Measurements from ENCODE around the gene ACSL6.

The ACSL6 gene

DNA sequence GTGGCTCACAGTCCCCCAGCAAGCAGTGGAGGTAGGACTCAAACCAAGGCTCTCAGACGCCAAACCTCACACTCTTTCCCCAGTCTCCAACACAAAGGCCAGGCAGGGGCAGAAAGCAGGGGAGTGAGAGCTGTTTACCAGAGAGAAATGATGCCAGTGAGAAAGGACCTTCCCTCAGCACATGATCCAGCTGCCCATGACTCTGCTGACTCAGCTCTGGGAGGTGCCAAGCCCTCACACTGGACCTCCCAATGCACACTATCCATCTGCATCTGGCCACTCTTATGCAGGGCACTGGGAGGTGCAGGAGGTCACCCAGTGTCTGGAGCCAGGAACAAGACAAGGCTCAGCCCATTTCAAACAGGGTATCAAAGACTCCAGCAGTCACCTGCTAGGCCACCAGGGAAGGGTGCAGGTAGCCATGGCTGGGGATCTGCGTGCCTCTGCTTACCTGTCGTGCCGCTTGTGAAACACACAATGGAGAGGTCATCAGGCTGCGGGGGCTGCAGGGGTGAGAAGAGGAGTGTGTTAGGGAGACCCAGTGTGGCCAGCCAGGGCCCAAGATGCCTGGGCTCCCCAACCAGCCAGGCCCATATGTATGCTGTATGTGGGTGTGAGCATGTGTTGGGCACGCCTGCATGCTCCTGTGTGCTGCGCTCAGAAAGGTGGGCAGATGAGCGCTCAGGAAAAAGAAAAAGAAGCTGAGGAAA, 26.3 kb downstream of the ACSL6 start:
- no peak for DNase-seq (ENCODE audit: low read depth, low spot score)
- POLR2A ChIA-PET = no interaction called here
- CTCF ChIA-PET = no interaction called here
- TF ChIP-seq, protein P1, sequence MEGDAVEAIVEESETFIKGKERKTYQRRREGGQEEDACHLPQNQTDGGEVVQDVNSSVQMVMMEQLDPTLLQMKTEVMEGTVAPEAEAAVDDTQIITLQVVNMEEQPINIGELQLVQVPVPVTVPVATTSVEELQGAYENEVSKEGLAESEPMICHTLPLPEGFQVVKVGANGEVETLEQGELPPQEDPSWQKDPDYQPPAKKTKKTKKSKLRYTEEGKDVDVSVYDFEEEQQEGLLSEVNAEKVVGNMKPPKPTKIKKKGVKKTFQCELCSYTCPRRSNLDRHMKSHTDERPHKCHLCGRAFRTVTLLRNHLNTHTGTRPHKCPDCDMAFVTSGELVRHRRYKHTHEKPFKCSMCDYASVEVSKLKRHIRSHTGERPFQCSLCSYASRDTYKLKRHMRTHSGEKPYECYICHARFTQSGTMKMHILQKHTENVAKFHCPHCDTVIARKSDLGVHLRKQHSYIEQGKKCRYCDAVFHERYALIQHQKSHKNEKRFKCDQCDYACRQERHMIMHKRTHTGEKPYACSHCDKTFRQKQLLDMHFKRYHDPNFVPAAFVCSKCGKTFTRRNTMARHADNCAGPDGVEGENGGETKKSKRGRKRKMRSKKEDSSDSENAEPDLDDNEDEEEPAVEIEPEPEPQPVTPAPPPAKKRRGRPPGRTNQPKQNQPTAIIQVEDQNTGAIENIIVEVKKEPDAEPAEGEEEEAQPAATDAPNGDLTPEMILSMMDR (IDR thresholded peaks at IDR 0.05; ENCODE audit: insufficient read depth, low read length, missing control alignments) = no peak
- H3K4me3 ChIP-seq (ENCODE audit: low read depth, low read length) = no peak overlapping the region

DNA sequence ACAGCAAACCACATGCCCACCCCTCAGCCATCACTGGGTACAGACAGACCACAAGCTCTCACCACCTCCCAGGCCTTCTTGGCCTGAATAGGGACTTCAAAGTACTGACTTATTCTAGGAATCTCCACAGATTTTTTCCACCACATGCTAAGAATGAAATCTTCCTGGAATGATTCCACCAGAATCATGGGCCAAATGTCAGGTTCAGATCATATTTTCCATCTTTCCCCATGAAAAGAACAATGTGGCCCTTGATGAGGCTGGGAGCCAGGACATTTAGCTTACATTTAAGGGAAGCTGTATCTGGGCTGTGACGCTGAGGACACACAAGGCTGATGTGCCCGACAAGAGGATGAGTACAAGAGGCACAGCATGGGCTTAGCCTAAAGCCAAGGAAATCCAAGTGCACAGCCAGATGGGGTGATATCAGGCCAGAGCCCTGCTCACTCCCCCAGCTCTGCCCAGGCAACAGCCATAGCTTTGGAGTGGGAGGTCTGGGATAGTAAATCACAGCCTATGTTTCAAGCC, 28.1 kb downstream of the ACSL6 start:
- TF ChIP-seq, protein P1 (IDR thresholded peaks at IDR 0.05; ENCODE audit: insufficient read depth, low read length, missing control alignments) = no peak
- POLR2A ChIA-PET = no interaction called here
- no peak for DNase-seq (ENCODE audit: low read depth, low spot score)
- CTCF ChIA-PET = interaction anchor here (1.9 kb wide), 1 partner anchor 24 kb away, joined by 4 read pairs; no protein-coding TSS in a partner anchor
- no peak overlapping the region for H3K4me3 ChIP-seq (ENCODE audit: low read depth, low read length)

DNA sequence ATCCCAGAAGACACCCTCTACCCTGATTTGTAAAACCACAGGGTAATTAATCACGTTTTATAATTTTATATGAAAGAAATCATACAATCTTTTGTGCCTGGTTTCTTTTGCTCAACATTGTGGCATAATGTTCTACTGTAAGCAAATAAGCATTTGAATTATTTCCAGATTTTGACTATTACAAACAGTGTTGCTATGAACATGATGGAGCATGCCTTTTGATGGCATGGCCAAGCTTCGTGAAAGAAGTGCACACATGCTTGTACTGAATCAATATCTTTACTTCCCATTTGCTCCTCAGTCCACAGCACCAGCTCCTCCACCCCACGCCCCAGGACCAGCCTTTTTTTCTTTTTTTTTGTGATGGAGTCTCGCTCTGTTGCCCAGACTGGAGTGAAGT, 29.9 kb downstream of the ACSL6 start:
- DNase-seq (ENCODE audit: low read depth, low spot score) = no peak
- H3K4me3 ChIP-seq (ENCODE audit: low read depth, low read length) = no peak overlapping the region
- POLR2A ChIA-PET = no interaction called here
- CTCF ChIA-PET = interaction anchor here (1.9 kb wide), 1 partner anchor 26 kb away, joined by 4 read pairs; no protein-coding TSS in a partner anchor
- TF ChIP-seq, protein P1 (IDR thresholded peaks at IDR 0.05; ENCODE audit: insufficient read depth, low read length, missing control alignments) = no peak

DNA sequence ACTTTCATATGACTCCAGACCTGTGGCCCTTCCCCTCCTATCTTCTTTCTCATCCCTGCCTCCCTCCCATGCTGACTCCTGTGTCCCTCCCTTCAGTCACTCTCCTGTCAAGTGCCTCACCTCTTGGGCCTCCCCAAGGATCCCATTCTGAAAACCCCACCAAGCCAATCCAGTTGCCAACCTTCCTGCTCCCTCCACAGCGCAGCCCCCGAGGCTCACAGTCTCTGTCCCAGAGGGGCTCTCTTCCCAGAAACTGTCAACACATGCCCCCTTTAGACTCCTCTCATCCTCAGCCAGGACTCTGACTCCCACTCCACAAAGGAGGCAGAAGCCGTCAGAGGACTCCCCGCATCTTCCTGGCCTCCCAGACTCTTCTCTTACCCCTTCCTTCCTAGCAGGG, 30.8 kb downstream of the ACSL6 start:
- CTCF ChIA-PET = no interaction called here
- DNase-seq (ENCODE audit: low read depth, low spot score) = no peak
- TF ChIP-seq, protein P1 (IDR thresholded peaks at IDR 0.05; ENCODE audit: insufficient read depth, low read length, missing control alignments) = no peak
- H3K4me3 ChIP-seq (ENCODE audit: low read depth, low read length) = no peak overlapping the region
- POLR2A ChIA-PET = no interaction called here

DNA sequence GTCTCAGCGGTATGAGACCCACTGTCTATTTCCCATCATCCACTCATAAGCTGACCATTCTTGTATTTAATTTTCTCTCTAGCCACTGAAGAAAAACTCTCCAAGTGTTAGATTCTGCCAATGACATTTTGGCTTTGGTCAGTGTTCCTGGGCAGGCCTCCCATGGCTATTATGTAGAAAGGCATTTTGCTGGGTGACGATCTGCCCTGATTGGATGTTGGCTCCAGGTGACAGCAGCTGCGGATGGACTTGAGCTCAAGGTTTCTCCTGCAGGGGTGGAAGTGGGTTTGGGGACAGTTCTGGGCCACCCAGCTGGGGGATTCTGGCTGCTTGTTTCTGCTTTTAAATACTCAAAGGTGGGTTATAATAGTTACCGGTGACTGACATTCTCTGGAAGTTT, 31.6 kb downstream of the ACSL6 start:
- CTCF ChIA-PET = interaction anchor here (1.0 kb wide), 1 partner anchor 390 kb away, joined by 3 read pairs; no protein-coding TSS in a partner anchor
- H3K4me3 ChIP-seq (ENCODE audit: low read depth, low read length) = no peak overlapping the region
- TF ChIP-seq, protein P1 (IDR thresholded peaks at IDR 0.05; ENCODE audit: insufficient read depth, low read length, missing control alignments) = no peak
- no peak for DNase-seq (ENCODE audit: low read depth, low spot score)
- POLR2A ChIA-PET = no interaction called here

DNA sequence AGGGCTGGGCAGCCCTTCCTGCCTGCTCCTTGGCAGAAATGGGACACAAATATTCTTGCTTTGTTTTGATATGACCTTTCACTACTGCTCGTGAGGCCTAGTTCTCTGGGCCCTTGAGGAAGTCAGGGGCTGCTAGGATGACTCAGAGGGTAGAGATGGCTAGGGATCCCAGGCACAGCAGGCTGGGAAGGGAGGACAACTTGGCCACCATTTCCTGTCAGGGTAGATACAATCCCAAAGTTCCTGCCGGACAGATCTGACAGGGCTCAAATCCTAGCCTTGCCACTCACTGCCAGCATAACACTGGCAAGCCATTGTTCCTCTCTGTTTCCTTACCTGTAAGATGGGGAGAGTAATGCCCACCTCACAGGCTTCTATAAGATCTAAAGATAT, 34.2 kb downstream of the ACSL6 start:
- no peak overlapping the region for H3K4me3 ChIP-seq (ENCODE audit: low read depth, low read length)
- DNase-seq (ENCODE audit: low read depth, low spot score) = no peak
- TF ChIP-seq, protein P1 (IDR thresholded peaks at IDR 0.05; ENCODE audit: insufficient read depth, low read length, missing control alignments) = no peak
- CTCF ChIA-PET = no interaction called here
- POLR2A ChIA-PET = no interaction called here
